Mesendoderm (in vitro differentiated cells): ENCODE data around the gene ESF1.

Experiments used
- DNase-seq: peaks from one replicate; pipeline ENCODE4 v3.0.0; 2013
- H2AK5ac ChIP-seq: 2 replicates; pipeline ENCODE4 v1.6.1; 2013; ENCODE audit warnings: low read length, inconsistent platforms
- H2BK120ac ChIP-seq: 2 replicates; pipeline ENCODE4 v1.6.1; 2013; ENCODE audit warnings: low read depth, mild to moderate bottlenecking, low read length, moderate library complexity, mixed read lengths
- H2BK15ac ChIP-seq: replicated peaks from 2 replicates; pipeline ENCODE4 v1.6.1; 2013; ENCODE audit warnings: low read depth, mild to moderate bottlenecking, moderate library complexity
- H2BK5ac ChIP-seq: 2 replicates; pipeline ENCODE4 v1.6.1; 2013; ENCODE audit warnings: low read length, inconsistent platforms
- H3K18ac ChIP-seq: 2 replicates; pipeline ENCODE4 v1.6.1; 2013; ENCODE audit warnings: mild to moderate bottlenecking, low read length, mixed read lengths
- H3K23ac ChIP-seq: one replicate; pipeline ENCODE4 v1.6.1; 2013; ENCODE audit warnings: low read length
- H3K27ac ChIP-seq: 2 replicates; pipeline ENCODE4 v1.5.1; 2013; ENCODE audit warnings: low read depth, mild to moderate bottlenecking, inconsistent platforms, low read length, moderate library complexity
- H3K27me3 ChIP-seq: 2 replicates; pipeline ENCODE4 v1.6.1; 2013; ENCODE audit warnings: low read length, control low read depth, mild to moderate bottlenecking, inconsistent platforms; ENCODE audit not compliant: insufficient read depth, poor library complexity
- H3K36me3 ChIP-seq: 2 replicates; pipeline ENCODE4 v1.6.1; 2013; ENCODE audit warnings: low read length, inconsistent platforms; ENCODE audit not compliant: control insufficient read depth, insufficient read depth
- H3K4ac ChIP-seq: one replicate; pipeline ENCODE4 v1.6.1; 2013; ENCODE audit warnings: low read depth, mild to moderate bottlenecking, low read length, moderate library complexity
- H3K4me1 ChIP-seq: 2 replicates; pipeline ENCODE4 v1.6.1; 2013; ENCODE audit warnings: low read depth, low read length, inconsistent platforms; ENCODE audit not compliant: control insufficient read depth
- H3K4me2 ChIP-seq: 2 replicates; pipeline ENCODE4 v1.6.1; 2013; ENCODE audit warnings: low read length
- H3K4me3 ChIP-seq: 2 replicates; pipeline ENCODE4 v1.5.1; 2013; ENCODE audit warnings: mild to moderate bottlenecking, low read length
- H3K56ac ChIP-seq: one replicate; pipeline ENCODE4 v1.6.1; 2013; ENCODE audit warnings: low read length
- H3K79me1 ChIP-seq: 2 replicates; pipeline ENCODE4 v1.6.1; 2013; ENCODE audit warnings: low read length, inconsistent platforms
- H3K79me2 ChIP-seq: 2 replicates; pipeline ENCODE4 v1.6.1; 2013; ENCODE audit warnings: mild to moderate bottlenecking, low read length; ENCODE audit not compliant: control insufficient read depth, insufficient read depth
- H3K9ac ChIP-seq: 2 replicates; pipeline ENCODE4 v1.6.1; 2013; ENCODE audit warnings: low read length, inconsistent platforms
- H4K5ac ChIP-seq: one replicate; pipeline ENCODE4 v1.6.1; 2013; ENCODE audit warnings: low read length
- H4K8ac ChIP-seq: one replicate; pipeline ENCODE4 v1.6.1; 2013; ENCODE audit warnings: low read depth, mild to moderate bottlenecking, control low read depth, low read length, moderate library complexity
- WGBS: extraction: QIAGEN DNeasy Blood & Tissue Kit; methylation state at CpG from one replicate; pipeline ENCODE4 v1.1.7; 2013; ENCODE audit warnings: low lambda C conversion rate, missing lambda C conversion rate; ENCODE audit not compliant: insufficient coverage; ENCODE audit errors: extremely low coverage; 5-methylcytosine and 5-hydroxymethylcytosine counted together

ESF1 gene

GRCh38 chr20:13671916-13672378, 112.8 kb downstream of the ESF1 start:
- H3K27ac ChIP-seq: no peak overlapping the region
- no peak for DNase-seq
- no peak overlapping the region for H3K56ac ChIP-seq
- no peaks in the 10 kb centered on the region for H3K4me1 ChIP-seq
- no peak overlapping the region for H3K18ac ChIP-seq
- H3K23ac ChIP-seq: no peak overlapping the region
- no peak overlapping the region for H2BK120ac ChIP-seq
- no peaks in the 10 kb centered on the region for H3K79me1 ChIP-seq
- no peak overlapping the region for H2BK5ac ChIP-seq
- no peak overlapping the region for H3K4ac ChIP-seq
- H3K4me2 ChIP-seq: no peak overlapping the region
- H3K79me2 ChIP-seq: no peaks in the 10 kb centered on the region
- H3K9ac ChIP-seq: no peak overlapping the region
- H4K8ac ChIP-seq: no peak overlapping the region
- WGBS: no CpG with 5 or more reads among the region's 1 CpG
- H2AK5ac ChIP-seq: no peak overlapping the region
- H2BK15ac ChIP-seq: no peak overlapping the region
- no peak overlapping the region for H4K5ac ChIP-seq
- no peak overlapping the region for H3K4me3 ChIP-seq
- no peaks in the 10 kb centered on the region for H3K27me3 ChIP-seq
- no peaks in the 10 kb centered on the region for H3K36me3 ChIP-seq

- no peak overlapping the region for H3K4me2 ChIP-seq
- H3K4me3 ChIP-seq: no peak overlapping the region
- no peak overlapping the region for H4K5ac ChIP-seq
- H3K23ac ChIP-seq: no peak overlapping the region
- H3K4me1 ChIP-seq: no peaks in the 10 kb centered on the region
- WGBS: no CpG with 5 or more reads among the region's 2 CpGs
- no peak overlapping the region for H3K18ac ChIP-seq
- no peaks in the 10 kb centered on the region for H3K27me3 ChIP-seq
- DNase-seq: no peak
- H3K79me2 ChIP-seq: no peaks in the 10 kb centered on the region
- no peak overlapping the region for H2BK5ac ChIP-seq
- H3K27ac ChIP-seq: no peak overlapping the region
- H3K56ac ChIP-seq: no peak overlapping the region
- no peaks in the 10 kb centered on the region for H3K79me1 ChIP-seq
- H2AK5ac ChIP-seq: no peak overlapping the region
- no peaks in the 10 kb centered on the region for H3K36me3 ChIP-seq
- no peak overlapping the region for H3K4ac ChIP-seq
- H4K8ac ChIP-seq: no peak overlapping the region
- no peak overlapping the region for H2BK15ac ChIP-seq
- H2BK120ac ChIP-seq: no peak overlapping the region
- H3K9ac ChIP-seq: no peak overlapping the region
Observed at GRCh38 chr20:13671512-13671911, 113.2 kb downstream of the ESF1 start.

GRCh38 chr20:13670160-13670559, 114.6 kb downstream of the ESF1 start:
- DNase-seq: peak; percentile 22
- Histone ChIP-seq H3K27ac (no peak overlapping the region), H4K8ac (no peak overlapping the region), H3K56ac (no peak overlapping the region), H3K79me1 (no peaks in the 10 kb centered on the region), H3K4me1 (no peaks in the 10 kb centered on the region), H3K4ac (no peak overlapping the region), H4K5ac (no peak overlapping the region), H2BK15ac (no peak overlapping the region), H3K79me2 (no peaks in the 10 kb centered on the region), H2BK120ac (no peak overlapping the region), H3K27me3 (no peaks in the 10 kb centered on the region), H3K9ac (no peak overlapping the region), H2AK5ac (no peak overlapping the region), H3K36me3 (no peaks in the 10 kb centered on the region), H3K4me3 (no peak overlapping the region), H2BK5ac (no peak overlapping the region), H3K18ac (no peak overlapping the region), H3K4me2 (no peak overlapping the region), H3K23ac (no peak overlapping the region)

GRCh38 chr20:13665709-13666395, 118.9 kb downstream of the ESF1 start:
- H3K4me2 ChIP-seq: no peak overlapping the region
- DNase-seq: no peak
- no peak overlapping the region for H3K18ac ChIP-seq
- H3K4ac ChIP-seq: no peak overlapping the region
- H3K4me3 ChIP-seq: no peak overlapping the region
- no peak overlapping the region for H3K56ac ChIP-seq
- H2AK5ac ChIP-seq: no peak overlapping the region
- H2BK15ac ChIP-seq: no peak overlapping the region
- H4K5ac ChIP-seq: no peak overlapping the region
- no peak overlapping the region for H3K9ac ChIP-seq
- WGBS: no CpG with 5 or more reads among the region's 7 CpGs
- H3K27ac ChIP-seq: no peak overlapping the region
- no peaks in the 10 kb centered on the region for H3K4me1 ChIP-seq
- no peak overlapping the region for H3K23ac ChIP-seq
- no peak overlapping the region for H2BK5ac ChIP-seq
- H3K36me3 ChIP-seq: no peaks in the 10 kb centered on the region
- no peaks in the 10 kb centered on the region for H3K79me1 ChIP-seq
- no peaks in the 10 kb centered on the region for H3K27me3 ChIP-seq
- no peaks in the 10 kb centered on the region for H3K79me2 ChIP-seq
- no peak overlapping the region for H2BK120ac ChIP-seq
- H4K8ac ChIP-seq: no peak overlapping the region
